ENCODE data around the gene KAT8. TPM values are rescaled to one million over a fixed set of nuclear protein-coding genes. Genes with fewer than 3 reads are reported as not detected.

The KAT8 gene
- total RNA-seq, 1 donor from 2014 or later, result 33.5 TPM

DNA sequence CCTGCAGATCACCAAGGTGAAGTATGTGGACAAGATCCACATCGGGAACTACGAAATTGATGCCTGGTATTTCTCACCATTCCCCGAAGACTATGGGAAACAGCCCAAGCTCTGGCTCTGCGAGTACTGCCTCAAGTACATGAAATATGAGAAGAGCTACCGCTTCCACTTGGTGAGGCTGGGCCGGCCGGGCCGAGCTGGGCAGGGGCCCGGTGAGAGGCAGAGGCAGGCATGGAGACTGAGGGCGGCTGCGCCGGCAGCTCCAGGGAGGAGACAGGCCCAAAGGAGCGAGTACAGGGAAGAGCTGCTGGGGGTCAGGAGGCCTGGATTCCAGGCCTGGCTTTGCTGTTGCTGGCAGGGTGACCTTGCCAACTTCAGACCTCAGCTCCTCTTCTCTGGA, 9.7 kb downstream of the KAT8 start:
- DNase-seq (ENCODE audit: low read depth), result no peak
- Histone ChIP-seq H3K9me3 (ENCODE audit: insufficient read depth, low read depth, low read length) (no peaks in the 10 kb centered on the region), H3K4me1 (ENCODE audit: insufficient read depth, low read length) (peaks cover 4% of the 10 kb centered on the region), H3K4me3 (ENCODE audit: insufficient read depth, low read depth, low read length) (no peak overlapping the region), H3K27me3 (ENCODE audit: insufficient read depth, low read length) (no peaks in the 10 kb centered on the region), H4K20me1 (ENCODE audit: insufficient read depth, low read length) (no peaks in the 10 kb centered on the region), H2AFZ (ENCODE audit: low read depth, low read length) (no peak overlapping the region), H3K27ac (ENCODE audit: low read depth, low read length) (no peak overlapping the region), H3K36me3 (ENCODE audit: insufficient read depth, low read length) (peaks cover 2% of the 10 kb centered on the region), H3K79me2 (ENCODE audit: insufficient read depth, low read length) (no peaks in the 10 kb centered on the region), H3K9ac (ENCODE audit: low read length) (no peak overlapping the region), H3K4me2 (ENCODE audit: low read length) (no peak overlapping the region)
- no peak overlapping the region for H3K27ac Mint-ChIP-seq (ENCODE audit: unreplicated experiment)
- no peak overlapping the region for H3K4me3 Mint-ChIP-seq (ENCODE audit: unreplicated experiment)
- FAIRE-seq, result no peak
- no peaks in the 10 kb centered on the region for H3K27me3 Mint-ChIP-seq (ENCODE audit: low read depth, unreplicated experiment)
- H3K4me1 Mint-ChIP-seq (ENCODE audit: low read depth, unreplicated experiment), result no peaks in the 10 kb centered on the region
- no peak for TF ChIP-seq EZH2 (IDR thresholded peaks at IDR 0.05; ENCODE audit: insufficient read depth, low read length)
- TF ChIP-seq, protein P1, sequence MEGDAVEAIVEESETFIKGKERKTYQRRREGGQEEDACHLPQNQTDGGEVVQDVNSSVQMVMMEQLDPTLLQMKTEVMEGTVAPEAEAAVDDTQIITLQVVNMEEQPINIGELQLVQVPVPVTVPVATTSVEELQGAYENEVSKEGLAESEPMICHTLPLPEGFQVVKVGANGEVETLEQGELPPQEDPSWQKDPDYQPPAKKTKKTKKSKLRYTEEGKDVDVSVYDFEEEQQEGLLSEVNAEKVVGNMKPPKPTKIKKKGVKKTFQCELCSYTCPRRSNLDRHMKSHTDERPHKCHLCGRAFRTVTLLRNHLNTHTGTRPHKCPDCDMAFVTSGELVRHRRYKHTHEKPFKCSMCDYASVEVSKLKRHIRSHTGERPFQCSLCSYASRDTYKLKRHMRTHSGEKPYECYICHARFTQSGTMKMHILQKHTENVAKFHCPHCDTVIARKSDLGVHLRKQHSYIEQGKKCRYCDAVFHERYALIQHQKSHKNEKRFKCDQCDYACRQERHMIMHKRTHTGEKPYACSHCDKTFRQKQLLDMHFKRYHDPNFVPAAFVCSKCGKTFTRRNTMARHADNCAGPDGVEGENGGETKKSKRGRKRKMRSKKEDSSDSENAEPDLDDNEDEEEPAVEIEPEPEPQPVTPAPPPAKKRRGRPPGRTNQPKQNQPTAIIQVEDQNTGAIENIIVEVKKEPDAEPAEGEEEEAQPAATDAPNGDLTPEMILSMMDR (IDR thresholded peaks at IDR 0.05; ENCODE audit: insufficient read depth, low read depth, low read length), result no peak
- H3K36me3 Mint-ChIP-seq (ENCODE audit: low read depth, unreplicated experiment), result peaks cover 16% of the 10 kb centered on the region
- no peaks in the 10 kb centered on the region for H3K9me3 Mint-ChIP-seq (ENCODE audit: unreplicated experiment)

DNA sequence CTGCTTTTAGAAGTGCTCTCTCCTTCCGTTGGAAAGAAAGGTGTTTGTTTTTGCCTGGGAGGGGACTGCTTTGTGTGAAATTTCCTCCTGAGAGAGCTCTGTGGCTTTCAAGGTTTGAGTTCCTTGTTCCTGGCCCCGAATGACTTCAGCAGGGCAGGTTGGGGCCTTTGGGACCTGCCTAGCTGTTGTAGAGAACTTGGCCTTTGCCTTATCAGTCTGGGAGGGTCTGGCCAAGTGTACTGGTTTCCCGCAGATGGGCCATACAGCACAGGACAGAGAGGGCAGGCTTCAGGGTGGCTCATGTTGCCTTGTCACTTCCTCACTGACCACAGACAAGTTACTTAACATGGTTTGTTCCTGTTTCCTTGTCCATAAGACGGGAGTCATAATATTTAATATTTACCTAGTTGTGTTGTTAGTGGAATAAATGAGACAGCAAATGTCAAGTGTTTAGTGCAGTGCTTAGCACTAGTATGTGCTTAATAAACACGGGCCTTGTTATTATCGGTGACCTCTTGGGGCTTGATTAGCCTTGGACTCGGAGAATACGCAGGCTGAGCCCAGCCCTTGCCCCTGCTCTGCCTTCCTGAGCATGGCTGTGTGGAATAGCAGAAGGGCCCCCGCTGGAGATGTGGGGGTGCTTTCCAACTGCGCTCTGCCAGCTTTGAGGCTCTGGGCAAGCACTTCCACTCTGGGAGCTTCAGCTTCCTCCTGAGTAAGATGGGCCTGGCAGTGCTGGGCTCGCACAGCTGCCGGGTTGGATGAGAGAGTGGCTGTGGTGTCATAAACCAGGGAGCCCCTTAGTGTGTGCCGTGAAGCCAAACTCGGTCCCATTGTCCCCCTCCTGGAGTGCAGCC, 11.5 kb downstream of the KAT8 start:
- Histone ChIP-seq H2AFZ (ENCODE audit: low read depth, low read length) (no peak overlapping the region), H3K27ac (ENCODE audit: low read depth, low read length) (no peak overlapping the region), H3K9me3 (ENCODE audit: insufficient read depth, low read depth, low read length) (no peaks in the 10 kb centered on the region), H3K79me2 (ENCODE audit: insufficient read depth, low read length) (no peaks in the 10 kb centered on the region), H3K4me3 (ENCODE audit: insufficient read depth, low read depth, low read length) (no peak overlapping the region), H3K36me3 (ENCODE audit: insufficient read depth, low read length) (no peaks in the 10 kb centered on the region), H3K4me2 (ENCODE audit: low read length) (no peak overlapping the region), H3K9ac (ENCODE audit: low read length) (no peak overlapping the region), H4K20me1 (ENCODE audit: insufficient read depth, low read length) (no peaks in the 10 kb centered on the region), H3K27me3 (ENCODE audit: insufficient read depth, low read length) (no peaks in the 10 kb centered on the region), H3K4me1 (ENCODE audit: insufficient read depth, low read length) (peaks cover 4% of the 10 kb centered on the region)
- Mint-ChIP-seq H3K4me3 (ENCODE audit: unreplicated experiment) (no peak overlapping the region), H3K36me3 (ENCODE audit: low read depth, unreplicated experiment) (peaks cover 19% of the 10 kb centered on the region), H3K9me3 (ENCODE audit: unreplicated experiment) (peaks cover under 1% of the 10 kb centered on the region), H3K4me1 (ENCODE audit: low read depth, unreplicated experiment) (no peaks in the 10 kb centered on the region), H3K27ac (ENCODE audit: unreplicated experiment) (no peak overlapping the region), H3K27me3 (ENCODE audit: low read depth, unreplicated experiment) (peaks cover 1% of the 10 kb centered on the region)
- DNase-seq (ENCODE audit: low read depth) (no peak), FAIRE-seq (no peak)
- TF ChIP-seq, protein P1 (IDR thresholded peaks at IDR 0.05; ENCODE audit: insufficient read depth, low read depth, low read length), result no peak
- no peak for TF ChIP-seq EZH2 (IDR thresholded peaks at IDR 0.05; ENCODE audit: insufficient read depth, low read length)
